Prostate gland (tissue), 2 donors: ENCODE data around the gene NR5A1.

Experiments
- POLR2A ChIP-seq: fragments of 450-650 bp; IDR thresholded peaks from one replicate; pipeline ENCODE4 v1.6.1; 2016; ENCODE audit warnings: antibody characterized with exemption, mild to moderate bottlenecking
- TF ChIP-seq, protein P1 (sequence below), 4 experiments: fragments of 200-600 bp in 2 of 4; fragments of 450-650 bp in 2 of 4; sonication (generic) in 2 of 4; IDR thresholded peaks; 1 replicate in 3 of 4; 2 replicates in 1 of 4; pipeline ENCODE4 v1.5.1; 2016 to 2019; ENCODE audit warnings: antibody characterized with exemption in 4 of 4, mild to moderate bottlenecking in 2 of 4, moderate library complexity in 2 of 4

GRCh38 chr9:124488641-124489210, 18.5 kb downstream of the NR5A1 start:
- no peak for TF ChIP-seq POLR2A
- TF ChIP-seq, protein P1, sequence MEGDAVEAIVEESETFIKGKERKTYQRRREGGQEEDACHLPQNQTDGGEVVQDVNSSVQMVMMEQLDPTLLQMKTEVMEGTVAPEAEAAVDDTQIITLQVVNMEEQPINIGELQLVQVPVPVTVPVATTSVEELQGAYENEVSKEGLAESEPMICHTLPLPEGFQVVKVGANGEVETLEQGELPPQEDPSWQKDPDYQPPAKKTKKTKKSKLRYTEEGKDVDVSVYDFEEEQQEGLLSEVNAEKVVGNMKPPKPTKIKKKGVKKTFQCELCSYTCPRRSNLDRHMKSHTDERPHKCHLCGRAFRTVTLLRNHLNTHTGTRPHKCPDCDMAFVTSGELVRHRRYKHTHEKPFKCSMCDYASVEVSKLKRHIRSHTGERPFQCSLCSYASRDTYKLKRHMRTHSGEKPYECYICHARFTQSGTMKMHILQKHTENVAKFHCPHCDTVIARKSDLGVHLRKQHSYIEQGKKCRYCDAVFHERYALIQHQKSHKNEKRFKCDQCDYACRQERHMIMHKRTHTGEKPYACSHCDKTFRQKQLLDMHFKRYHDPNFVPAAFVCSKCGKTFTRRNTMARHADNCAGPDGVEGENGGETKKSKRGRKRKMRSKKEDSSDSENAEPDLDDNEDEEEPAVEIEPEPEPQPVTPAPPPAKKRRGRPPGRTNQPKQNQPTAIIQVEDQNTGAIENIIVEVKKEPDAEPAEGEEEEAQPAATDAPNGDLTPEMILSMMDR (IDR thresholded peaks at IDR 0.05) = no peak
